ENCODE measurements around the gene PGGHG.

GRCh38 chr11:295351-296170 lies 6.6 kb downstream of the PGGHG start:
- TF ChIP-seq CTCF (IDR thresholded peaks at IDR 0.05) (no peak), POLR2A (IDR thresholded peaks at IDR 0.05) (no peak)

All from right lobe of liver (tissue), 4 donors.